Mucosa of descending colon (tissue), 3 donors: ENCODE measurements around the gene HNRNPUL1. TPM values are rescaled to one million over a fixed set of nuclear protein-coding genes. Genes with fewer than 3 reads are reported as not detected.
A peak's percentile ranks its signal among the peaks of the same experiment; 100 is the strongest.

Experiments
- ATAC-seq: fragments of 200-7000 bp; cut with Tn5 transposase; one replicate; pipeline ENCODE4 v1.9.1; 2020; ENCODE audit warnings: mild to moderate bottlenecking, moderate library complexity
- DNase-seq, 3 donors: peaks; one replicate each; pipeline ENCODE4 v3.0.0-alpha.2; 2020
- H3K36me3 ChIP-seq: fragments of 200-600 bp; one replicate; pipeline ENCODE4 v1.8.0; 2021; ENCODE audit warnings: low read depth, mild to moderate bottlenecking
- H3K4me1 ChIP-seq: fragments of 200-600 bp; one replicate; pipeline ENCODE4 v1.8.0; 2021; ENCODE audit warnings: low read depth, mild to moderate bottlenecking
- H3K4me3 ChIP-seq: fragments of 200-600 bp; one replicate; pipeline ENCODE4 v1.8.0; 2021; ENCODE audit warnings: mild to moderate bottlenecking
- H3K9me3 ChIP-seq: fragments of 200-600 bp; one replicate; pipeline ENCODE4 v1.8.0; 2021; ENCODE audit warnings: mild to moderate bottlenecking
- intact Hi-C, 2 donors: fragments of 100-400 bp; cut with DNase I in 1 of 2; cut with micrococcal nuclease in 1 of 2; formaldehyde crosslinking; loops; one replicate each; pipeline versions ENCODE4 v1.11.0 to v1.11.1; 2022; cut with DNase I, micrococcal nuclease
- total RNA-seq, 3 donors: library from RNA; stranded (reverse); fragmentation: NEBNext Ultra II Directional in 2 of 3; extraction: Animal tissue kit (Norgen Biotek cat#: 25700) in 2 of 3; gene quantifications; one replicate each; pipeline versions ENCODE4 v1.2.1 to v1.2.4, GENCODE V29; 2021 to 2023
- TF ChIP-seq, protein P1 (sequence below): fragments of 200-600 bp; IDR thresholded peaks from one replicate; pipeline ENCODE4 v1.8.0; 2022; ENCODE audit warnings: antibody characterized with exemption, mild to moderate bottlenecking
- donor health status: DM: no; HTN: no; CAD: no; lungs with moderate emphysema.
- donor health status: DM: no; HTN: no; CAD: no.
- donor health status: DM: no; HTN: yes; CAD: no.

Gene HNRNPUL1
- total RNA-seq, 3 donors from 2014 or later: 155 to 234 (median 190) TPM

DNA sequence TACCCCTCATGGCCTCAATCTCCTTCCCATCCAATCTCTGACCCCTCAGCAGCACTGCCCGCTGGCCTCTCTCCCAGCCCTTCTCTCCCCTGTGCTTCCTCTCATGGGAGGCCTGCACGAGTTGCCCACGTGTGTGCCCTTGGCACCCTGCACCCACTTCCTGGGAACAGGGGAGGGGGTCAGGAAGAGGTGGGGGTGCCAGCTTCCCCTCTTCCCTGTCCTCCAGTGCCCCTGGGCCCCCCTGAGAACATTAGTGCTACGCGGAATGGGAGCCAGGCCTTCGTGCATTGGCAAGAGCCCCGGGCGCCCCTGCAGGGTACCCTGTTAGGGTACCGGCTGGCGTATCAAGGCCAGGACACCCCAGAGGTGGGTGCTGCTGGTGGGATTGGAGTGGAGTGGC lies 25.9 kb upstream of the HNRNPUL1 start:
- H3K4me1 ChIP-seq: no peaks in the 10 kb centered on the region
- intact Hi-C loops: no loop called here
- H3K9me3 ChIP-seq: no peaks in the 10 kb centered on the region
- no peak for ATAC-seq
- TF ChIP-seq, protein P1, sequence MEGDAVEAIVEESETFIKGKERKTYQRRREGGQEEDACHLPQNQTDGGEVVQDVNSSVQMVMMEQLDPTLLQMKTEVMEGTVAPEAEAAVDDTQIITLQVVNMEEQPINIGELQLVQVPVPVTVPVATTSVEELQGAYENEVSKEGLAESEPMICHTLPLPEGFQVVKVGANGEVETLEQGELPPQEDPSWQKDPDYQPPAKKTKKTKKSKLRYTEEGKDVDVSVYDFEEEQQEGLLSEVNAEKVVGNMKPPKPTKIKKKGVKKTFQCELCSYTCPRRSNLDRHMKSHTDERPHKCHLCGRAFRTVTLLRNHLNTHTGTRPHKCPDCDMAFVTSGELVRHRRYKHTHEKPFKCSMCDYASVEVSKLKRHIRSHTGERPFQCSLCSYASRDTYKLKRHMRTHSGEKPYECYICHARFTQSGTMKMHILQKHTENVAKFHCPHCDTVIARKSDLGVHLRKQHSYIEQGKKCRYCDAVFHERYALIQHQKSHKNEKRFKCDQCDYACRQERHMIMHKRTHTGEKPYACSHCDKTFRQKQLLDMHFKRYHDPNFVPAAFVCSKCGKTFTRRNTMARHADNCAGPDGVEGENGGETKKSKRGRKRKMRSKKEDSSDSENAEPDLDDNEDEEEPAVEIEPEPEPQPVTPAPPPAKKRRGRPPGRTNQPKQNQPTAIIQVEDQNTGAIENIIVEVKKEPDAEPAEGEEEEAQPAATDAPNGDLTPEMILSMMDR: no peak
- H3K4me3 ChIP-seq: no peak overlapping the region
- H3K36me3 ChIP-seq: no peaks in the 10 kb centered on the region
- DNase-seq: no peak

DNA sequence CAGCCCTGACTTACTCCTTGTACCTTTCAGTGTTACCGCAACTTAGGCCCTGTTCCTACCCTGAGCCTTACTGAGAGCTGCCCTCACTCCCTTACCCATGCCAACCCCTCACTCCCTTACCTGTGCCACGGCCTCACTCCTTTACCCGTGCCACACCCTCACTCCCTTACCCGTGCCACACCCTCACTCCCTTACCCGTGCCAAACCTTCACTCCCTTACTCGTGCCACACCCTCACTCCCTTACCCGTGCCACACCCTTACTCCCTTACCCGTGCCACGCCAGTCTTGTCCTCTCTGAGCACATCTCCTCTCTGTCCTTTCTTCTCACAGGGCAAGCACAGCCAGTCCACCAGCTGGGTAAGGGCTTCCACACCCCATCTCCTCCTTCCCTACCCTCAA lies 24.8 kb upstream of the HNRNPUL1 start:
- no peak for DNase-seq
- no peaks in the 10 kb centered on the region for H3K36me3 ChIP-seq
- intact Hi-C loops: no loop called here

GRCh38 chr19:41239961-41240574 lies 24.1 kb upstream of the HNRNPUL1 start:
- TF ChIP-seq, protein P1: no peak
- no peaks in the 10 kb centered on the region for H3K4me1 ChIP-seq
- H3K9me3 ChIP-seq: no peaks in the 10 kb centered on the region
- no peak overlapping the region for H3K4me3 ChIP-seq
- no peaks in the 10 kb centered on the region for H3K36me3 ChIP-seq
- DNase-seq (no peak), ATAC-seq (no peak)
- intact Hi-C loops: no loop called here

More for the DNA sequence above, 24.8 kb upstream of the HNRNPUL1 start:
- Histone ChIP-seq H3K4me3 (no peak overlapping the region), H3K4me1 (no peaks in the 10 kb centered on the region), H3K9me3 (no peaks in the 10 kb centered on the region)
- TF ChIP-seq, protein P1: no peak
- ATAC-seq: peak; percentile 67

GRCh38 chr19:41241859-41242258 lies 22.3 kb upstream of the HNRNPUL1 start:
- intact Hi-C loops: no loop called here
- Histone ChIP-seq H3K36me3 (no peaks in the 10 kb centered on the region), H3K4me1 (no peaks in the 10 kb centered on the region), H3K4me3 (no peak overlapping the region), H3K9me3 (no peaks in the 10 kb centered on the region)
- DNase-seq: no peak
- TF ChIP-seq, protein P1: no peak
- ATAC-seq: no peak

DNA sequence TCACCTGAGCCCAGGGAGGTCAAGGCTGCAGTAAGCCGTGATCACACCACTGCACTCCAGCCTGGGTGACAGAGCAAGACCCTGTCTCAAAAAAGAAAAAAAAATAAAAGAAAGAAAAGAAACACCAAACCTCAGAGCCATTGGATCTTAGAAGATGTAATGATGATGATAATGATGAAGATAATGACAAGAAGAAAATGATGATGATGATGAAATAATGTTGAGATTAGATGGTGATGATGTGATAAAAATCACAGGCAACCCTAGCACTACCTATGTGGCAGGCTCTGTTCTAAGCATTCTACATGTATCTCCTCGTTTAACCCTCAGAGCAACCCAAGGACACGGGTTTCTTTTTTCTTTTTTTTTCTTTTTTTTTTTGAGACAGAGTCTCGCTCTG lies 20.1 kb upstream of the HNRNPUL1 start:
- Histone ChIP-seq H3K4me1 (no peaks in the 10 kb centered on the region), H3K9me3 (no peaks in the 10 kb centered on the region), H3K36me3 (no peaks in the 10 kb centered on the region), H3K4me3 (no peak overlapping the region)
- intact Hi-C loops: no loop called here
- DNase-seq (no peak), ATAC-seq (no peak)
- TF ChIP-seq, protein P1: no peak

DNA sequence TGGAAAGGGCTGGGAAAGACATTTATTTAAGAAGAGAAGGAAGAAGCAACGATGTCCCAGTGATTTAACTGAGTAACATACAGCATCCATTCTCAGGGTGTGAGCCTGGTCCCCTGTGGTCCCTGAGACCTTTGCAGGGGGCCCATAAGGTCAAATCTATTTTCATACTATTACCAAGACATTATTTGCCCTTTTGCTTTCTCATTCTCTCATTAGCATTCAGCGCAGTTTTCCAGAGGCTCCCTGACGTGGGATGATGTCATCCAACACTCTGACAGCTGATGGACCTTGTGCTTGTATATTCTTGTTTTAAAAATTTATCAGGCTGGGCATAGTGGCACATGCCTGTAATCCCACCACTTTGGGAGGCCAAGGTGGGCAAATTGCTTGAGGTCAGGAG lies 18.3 kb upstream of the HNRNPUL1 start:
- Histone ChIP-seq H3K9me3 (no peaks in the 10 kb centered on the region), H3K36me3 (no peaks in the 10 kb centered on the region), H3K4me1 (no peaks in the 10 kb centered on the region), H3K4me3 (no peak overlapping the region)
- TF ChIP-seq, protein P1: no peak
- DNase-seq (no peak), ATAC-seq (no peak)
- intact Hi-C loops: no loop called here
